Parathyroid adenoma (tissue), 2 donors: Measurements from ENCODE around the gene GPR162.
A peak's percentile ranks its signal among the peaks of the same experiment; 100 is the strongest.
"Not testable (repeated sequence)": the region's sequence is repeated elsewhere in the genome, so short reads cannot be mapped to it uniquely, and the experiment has no call there.

Experiments used
- H2AFZ ChIP-seq: fragments of 300-600 bp; sonication (generic); one replicate; pipeline ENCODE4 v1.7.0; 2017; ENCODE audit warnings: antibody characterized with exemption, mild to moderate bottlenecking
- H3K27ac ChIP-seq: fragments of 300-600 bp; sonication (generic); one replicate; pipeline ENCODE4 v1.7.0; 2017
- H3K27me3 ChIP-seq: fragments of 300-600 bp; sonication (generic); one replicate; pipeline ENCODE4 v1.7.0; 2017; ENCODE audit warnings: low read length; ENCODE audit not compliant: control insufficient read depth, insufficient read depth
- H3K36me3 ChIP-seq: fragments of 300-600 bp; sonication (generic); one replicate; pipeline ENCODE4 v1.7.0; 2017; ENCODE audit warnings: low read length; ENCODE audit not compliant: control insufficient read depth, insufficient read depth
- H3K4me1 ChIP-seq: fragments of 300-600 bp; sonication (generic); one replicate; pipeline ENCODE4 v1.7.0; 2017; ENCODE audit warnings: control low read depth
- H3K4me2 ChIP-seq: fragments of 300-600 bp; sonication (generic); one replicate; pipeline ENCODE4 v1.7.0; 2017; ENCODE audit warnings: low read length
- H3K4me3 ChIP-seq: fragments of 300-600 bp; sonication (generic); one replicate; pipeline ENCODE4 v1.7.0; 2017; ENCODE audit warnings: low read depth, low read length
- H3K79me2 ChIP-seq: fragments of 300-600 bp; sonication (generic); one replicate; pipeline ENCODE4 v1.7.0; 2017; ENCODE audit warnings: control low read depth
- H3K9ac ChIP-seq: fragments of 300-600 bp; sonication (generic); one replicate; pipeline ENCODE4 v1.7.0; 2017; ENCODE audit warnings: mild to moderate bottlenecking
- H3K9me3 ChIP-seq: fragments of 300-600 bp; sonication (generic); one replicate; pipeline ENCODE4 v1.7.0; 2017; ENCODE audit warnings: low read length; ENCODE audit not compliant: control insufficient read depth
- TF ChIP-seq, protein P1 (sequence below): fragments of 300-600 bp; sonication (generic); IDR thresholded peaks from one replicate; pipeline ENCODE4 v1.7.0; 2017; ENCODE audit warnings: antibody characterized with exemption, mild to moderate bottlenecking
- donor health status: primary hyperparathyroidism.

The GPR162 gene

DNA sequence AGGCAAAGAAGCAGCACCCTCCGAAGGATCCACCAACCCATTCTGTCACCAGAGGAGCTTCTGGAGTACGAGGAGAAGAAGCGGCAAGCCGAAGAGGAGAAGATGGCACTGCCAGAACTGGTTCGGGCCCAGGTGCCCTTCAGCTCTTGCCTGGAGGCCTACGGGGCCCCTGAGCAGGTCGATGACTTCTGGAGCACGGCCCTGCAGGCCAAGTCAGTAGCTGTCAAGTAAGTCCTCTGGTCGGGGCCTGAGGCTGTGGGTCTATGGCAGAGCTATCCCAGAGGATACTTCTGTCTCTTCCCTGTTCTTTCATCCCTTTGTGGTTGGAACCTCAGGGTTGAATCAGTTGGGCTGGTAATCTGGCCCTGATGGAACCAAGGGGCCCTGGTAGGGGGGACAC, 39.8 kb downstream of the GPR162 start:
- Histone ChIP-seq H3K36me3 (no peaks in the 10 kb centered on the region), H3K79me2 (peaks cover 5% of the 10 kb centered on the region), H3K4me2 (no peak overlapping the region), H3K9me3 (no peaks in the 10 kb centered on the region), H3K4me1 (no peaks in the 10 kb centered on the region), H3K4me3 (no peak overlapping the region), H3K27me3 (no peaks in the 10 kb centered on the region), H2AFZ (no peak overlapping the region), H3K27ac (no peak overlapping the region), H3K9ac (no peak overlapping the region)
- TF ChIP-seq, protein P1, sequence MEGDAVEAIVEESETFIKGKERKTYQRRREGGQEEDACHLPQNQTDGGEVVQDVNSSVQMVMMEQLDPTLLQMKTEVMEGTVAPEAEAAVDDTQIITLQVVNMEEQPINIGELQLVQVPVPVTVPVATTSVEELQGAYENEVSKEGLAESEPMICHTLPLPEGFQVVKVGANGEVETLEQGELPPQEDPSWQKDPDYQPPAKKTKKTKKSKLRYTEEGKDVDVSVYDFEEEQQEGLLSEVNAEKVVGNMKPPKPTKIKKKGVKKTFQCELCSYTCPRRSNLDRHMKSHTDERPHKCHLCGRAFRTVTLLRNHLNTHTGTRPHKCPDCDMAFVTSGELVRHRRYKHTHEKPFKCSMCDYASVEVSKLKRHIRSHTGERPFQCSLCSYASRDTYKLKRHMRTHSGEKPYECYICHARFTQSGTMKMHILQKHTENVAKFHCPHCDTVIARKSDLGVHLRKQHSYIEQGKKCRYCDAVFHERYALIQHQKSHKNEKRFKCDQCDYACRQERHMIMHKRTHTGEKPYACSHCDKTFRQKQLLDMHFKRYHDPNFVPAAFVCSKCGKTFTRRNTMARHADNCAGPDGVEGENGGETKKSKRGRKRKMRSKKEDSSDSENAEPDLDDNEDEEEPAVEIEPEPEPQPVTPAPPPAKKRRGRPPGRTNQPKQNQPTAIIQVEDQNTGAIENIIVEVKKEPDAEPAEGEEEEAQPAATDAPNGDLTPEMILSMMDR, result no peak

DNA sequence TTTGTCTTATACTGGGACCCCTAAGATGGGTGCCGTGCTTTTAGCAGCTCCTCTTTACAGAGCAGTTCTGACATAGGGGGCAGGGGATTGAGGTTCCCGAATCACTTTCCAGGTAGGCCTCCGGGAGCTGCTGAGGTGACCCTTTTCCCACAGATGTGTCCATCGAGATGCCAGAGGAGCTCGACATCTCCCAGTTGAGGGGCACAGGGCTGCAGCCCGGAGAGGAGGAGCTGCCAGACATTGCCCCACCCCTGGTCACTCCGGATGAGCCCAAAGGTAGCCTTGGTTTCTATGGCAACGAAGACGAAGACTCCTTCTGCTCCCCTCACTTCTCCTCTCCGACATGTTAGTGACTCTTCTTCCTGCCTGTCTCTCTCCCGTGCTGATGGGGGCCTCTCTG, 41.4 kb downstream of the GPR162 start:
- Histone ChIP-seq H3K79me2 (peaks cover 2% of the 10 kb centered on the region), H3K4me2 (no peak overlapping the region), H3K27ac (no peak overlapping the region), H3K4me1 (peaks cover 2% of the 10 kb centered on the region), H2AFZ (no peak overlapping the region), H3K9ac (no peak overlapping the region), H3K9me3 (no peaks in the 10 kb centered on the region), H3K4me3 (no peak overlapping the region), H3K27me3 (no peaks in the 10 kb centered on the region), H3K36me3 (no peaks in the 10 kb centered on the region)
- TF ChIP-seq, protein P1, result no peak

DNA sequence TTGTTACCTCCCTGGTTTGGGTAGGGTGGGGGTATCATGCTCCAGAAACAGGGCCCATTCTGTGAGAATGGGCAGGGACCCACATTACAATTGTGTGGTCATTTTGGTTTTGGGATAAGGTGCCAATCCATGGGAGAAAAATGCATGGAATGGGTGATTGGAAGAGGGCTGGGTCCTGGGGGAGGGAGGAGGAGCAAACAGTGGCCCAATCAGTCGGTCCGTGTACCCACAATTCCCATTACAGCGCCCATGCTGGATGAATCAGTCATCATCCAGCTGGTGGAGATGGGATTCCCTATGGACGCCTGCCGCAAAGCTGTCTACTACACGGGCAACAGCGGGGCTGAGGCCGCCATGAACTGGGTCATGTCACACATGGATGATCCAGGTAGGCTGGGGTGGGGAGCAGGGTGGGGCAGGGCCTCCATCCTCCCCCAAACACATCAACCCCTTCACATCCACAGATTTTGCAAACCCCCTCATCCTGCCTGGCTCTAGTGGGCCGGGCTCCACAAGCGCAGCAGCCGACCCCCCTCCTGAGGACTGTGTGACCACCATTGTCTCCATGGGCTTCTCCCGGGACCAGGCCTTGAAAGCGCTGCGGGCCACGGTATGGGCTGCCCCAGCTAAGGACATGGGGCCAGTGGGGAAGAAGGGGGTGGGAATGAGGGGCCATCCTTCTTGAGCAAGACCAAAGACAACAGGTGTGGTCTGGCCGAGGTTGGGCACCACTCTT, 42.1 kb downstream of the GPR162 start:
- Histone ChIP-seq H3K9ac (no peak overlapping the region), H3K79me2 (no peaks in the 10 kb centered on the region), H3K36me3 (no peaks in the 10 kb centered on the region), H3K27ac (no peak overlapping the region), H3K9me3 (no peaks in the 10 kb centered on the region), H3K4me1 (peaks cover 8% of the 10 kb centered on the region), H3K4me3 (no peak overlapping the region), H3K4me2 (no peak overlapping the region), H3K27me3 (no peaks in the 10 kb centered on the region), H2AFZ (no peak overlapping the region)
- TF ChIP-seq, protein P1, result no peak

DNA sequence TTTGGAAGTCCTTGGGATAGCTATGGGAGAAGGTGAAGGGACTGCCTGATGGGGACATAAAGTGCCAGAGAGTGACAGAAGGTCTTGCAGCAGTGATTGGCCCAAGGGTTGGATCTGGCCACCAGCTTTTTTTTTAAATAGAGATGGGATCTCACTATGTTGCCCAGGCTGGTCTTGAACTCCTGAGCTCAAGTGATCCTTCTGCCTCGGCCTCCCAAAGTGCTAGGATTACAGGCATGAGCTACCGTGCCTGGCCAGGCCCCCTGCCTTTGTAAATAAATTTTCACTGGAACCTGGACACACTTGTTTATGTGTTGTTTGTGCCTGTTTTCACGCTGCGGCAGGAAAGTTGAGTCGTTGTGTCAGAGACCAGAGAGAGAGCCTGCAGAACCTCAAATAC, 43.7 kb downstream of the GPR162 start:
- H3K4me2 ChIP-seq, H3K9ac ChIP-seq, H3K27ac ChIP-seq, H3K4me3 ChIP-seq, H3K27me3 ChIP-seq, H3K79me2 ChIP-seq, H3K36me3 ChIP-seq, H3K9me3 ChIP-seq, H2AFZ ChIP-seq: not testable (repeated sequence)
- peaks cover 17% of the 10 kb centered on the region for H3K4me1 ChIP-seq

DNA sequence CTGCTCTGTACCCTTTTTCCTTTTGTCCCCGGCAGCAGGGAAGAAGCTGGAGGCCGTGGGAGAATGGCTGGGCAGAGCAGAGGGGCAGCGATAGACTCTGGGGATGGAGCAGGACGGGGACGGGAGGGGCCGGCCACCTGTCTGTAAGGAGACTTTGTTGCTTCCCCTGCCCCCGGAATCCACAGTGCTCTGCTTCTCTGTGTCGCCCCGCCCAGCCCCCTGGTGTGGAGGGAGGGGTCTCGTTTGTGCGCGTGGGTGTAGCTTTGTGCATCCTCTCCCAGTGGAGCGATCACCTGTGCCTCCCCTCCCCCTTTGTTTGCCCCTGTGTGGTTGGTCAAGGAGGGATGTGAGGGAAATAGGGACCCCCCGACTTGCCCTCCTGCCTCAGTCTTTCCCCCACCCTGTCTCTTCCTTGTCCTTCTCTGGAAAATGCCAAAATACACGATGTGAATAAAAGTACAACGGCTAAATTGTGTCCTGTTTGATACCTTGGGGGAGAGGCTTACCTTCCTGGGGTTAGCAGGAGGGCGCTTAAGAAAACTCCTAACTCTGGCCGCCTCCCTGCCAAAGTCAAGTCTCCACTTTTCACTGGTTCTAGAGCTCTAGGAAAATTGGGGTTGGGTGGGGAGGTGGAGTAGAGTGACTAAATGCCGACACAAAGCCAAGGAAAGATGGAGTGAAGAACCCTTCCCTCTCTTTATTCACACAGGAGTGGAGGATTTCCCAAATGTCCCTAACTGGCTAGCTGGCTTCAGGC, 44.7 kb downstream of the GPR162 start:
- no peaks in the 10 kb centered on the region for H3K9me3 ChIP-seq
- peaks cover 20% of the 10 kb centered on the region for H3K4me1 ChIP-seq
- H3K27me3 ChIP-seq, result no peaks in the 10 kb centered on the region
- no peak overlapping the region for H3K4me3 ChIP-seq
- H2AFZ ChIP-seq, result peak overlapping the region; percentile 87
- peak overlapping the region; percentile 98 for H3K27ac ChIP-seq
- H3K9ac ChIP-seq, result no peak overlapping the region
- H3K4me2 ChIP-seq, result peak overlapping the region; percentile 86
- no peaks in the 10 kb centered on the region for H3K79me2 ChIP-seq
- TF ChIP-seq, protein P1, result no peak
- H3K36me3 ChIP-seq, result no peaks in the 10 kb centered on the region
